ENCODE data around the gene BANP. TPM values are rescaled to one million over a fixed set of nuclear protein-coding genes. Genes with fewer than 3 reads are reported as not detected.

BANP gene
- total RNA-seq, 1 donor from 2014 or later: 44.9 TPM

DNA sequence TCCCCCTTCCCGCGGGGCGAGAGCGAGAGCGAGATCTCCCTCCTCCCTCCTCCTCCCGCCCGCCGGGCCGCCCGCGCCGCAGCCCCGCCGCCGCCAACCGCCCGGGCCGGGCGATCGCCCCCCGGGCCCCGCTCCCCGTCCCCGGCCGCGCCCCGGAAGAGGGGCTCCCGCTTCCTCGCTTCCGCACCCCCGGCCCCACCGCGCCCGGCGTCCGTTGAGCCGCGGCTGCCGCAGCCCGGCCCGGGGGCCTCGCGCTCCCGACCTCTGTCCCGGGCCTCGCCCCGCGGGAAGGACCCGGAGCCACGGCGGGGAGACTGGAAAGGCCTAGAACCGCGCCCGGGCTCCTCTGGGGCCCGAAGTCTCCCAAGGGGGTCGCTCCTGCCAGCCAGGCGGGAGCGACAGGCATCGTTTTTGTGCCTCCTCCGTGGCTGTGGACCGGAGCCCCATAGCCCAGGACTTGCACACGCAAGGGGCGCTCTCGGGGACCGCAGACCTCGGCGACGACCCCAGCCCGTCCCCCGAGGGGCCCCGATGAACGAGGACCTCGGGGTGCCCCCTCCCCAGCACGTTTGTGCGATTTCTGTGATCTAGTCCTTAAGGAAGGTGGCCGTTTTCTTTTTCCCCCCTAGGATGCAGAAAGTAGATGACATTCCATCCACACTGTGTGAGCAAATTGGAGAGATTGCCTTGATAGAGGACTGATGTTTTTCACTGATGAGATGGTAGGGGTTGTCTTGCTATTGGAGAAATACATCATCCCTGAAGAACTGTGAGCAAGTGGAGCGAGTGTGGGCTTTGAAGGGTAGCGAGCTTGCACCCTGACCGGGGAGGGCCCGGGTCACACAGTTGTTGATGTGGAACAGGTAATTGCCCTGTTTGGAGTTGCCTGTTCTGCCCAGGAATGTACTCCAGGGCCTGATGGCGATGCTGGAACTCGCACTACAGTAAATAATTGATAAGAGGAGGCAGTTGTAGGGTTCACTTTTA is 611 bp downstream of the BANP start:
- no peaks in the 10 kb centered on the region for H3K27me3 Mint-ChIP-seq
- DNase-seq: peak; percentile 74
- H3K9me3 Mint-ChIP-seq: no peaks in the 10 kb centered on the region
- H3K4me3 Mint-ChIP-seq: peak overlapping the region; percentile 95
- peak overlapping the region; percentile 91 for H3K27ac Mint-ChIP-seq
- intact Hi-C loops (cut with micrococcal nuclease): loop anchor here (1.0 to 10.0 kb wide), 6 partner anchors 11 to 583 kb away; partner anchors contain the start of genes MAP1LC3B and SLC7A5
- peaks cover 24% of the 10 kb centered on the region for H3K36me3 Mint-ChIP-seq (ENCODE audit: low read depth)
- H3K4me1 Mint-ChIP-seq: peaks cover 67% of the 10 kb centered on the region

DNA sequence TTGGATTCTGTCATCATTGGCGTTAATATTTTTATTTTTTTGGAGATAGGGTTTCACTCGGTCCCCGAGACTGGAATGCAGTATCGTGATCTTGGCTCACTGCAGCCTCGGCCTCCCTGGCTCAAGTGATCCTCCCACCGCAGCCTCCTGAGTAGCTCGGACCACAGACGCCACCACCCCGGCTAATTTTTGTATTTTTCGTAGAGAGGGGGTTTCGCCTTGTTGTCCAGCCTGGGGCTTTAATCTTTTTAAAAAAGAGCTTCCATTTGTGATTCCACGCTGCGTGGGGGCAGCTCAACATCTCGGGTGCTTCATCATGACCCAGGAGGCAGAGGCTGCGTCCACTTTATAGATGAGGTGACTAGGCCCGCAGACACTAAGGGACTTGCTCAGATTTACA is 1.5 kb downstream of the BANP start:
- H3K4me3 Mint-ChIP-seq: peak overlapping the region; percentile 95
- no peaks in the 10 kb centered on the region for H3K27me3 Mint-ChIP-seq
- intact Hi-C loops (cut with micrococcal nuclease): loop anchor here (5.0 to 10.0 kb wide), 2 partner anchors 55 to 582 kb away; no protein-coding TSS in a partner anchor
- peaks cover 68% of the 10 kb centered on the region for H3K4me1 Mint-ChIP-seq
- DNase-seq: no peak
- H3K27ac Mint-ChIP-seq: peak overlapping the region; percentile 91
- H3K9me3 Mint-ChIP-seq: no peaks in the 10 kb centered on the region
- H3K36me3 Mint-ChIP-seq (ENCODE audit: low read depth): peaks cover 28% of the 10 kb centered on the region

DNA sequence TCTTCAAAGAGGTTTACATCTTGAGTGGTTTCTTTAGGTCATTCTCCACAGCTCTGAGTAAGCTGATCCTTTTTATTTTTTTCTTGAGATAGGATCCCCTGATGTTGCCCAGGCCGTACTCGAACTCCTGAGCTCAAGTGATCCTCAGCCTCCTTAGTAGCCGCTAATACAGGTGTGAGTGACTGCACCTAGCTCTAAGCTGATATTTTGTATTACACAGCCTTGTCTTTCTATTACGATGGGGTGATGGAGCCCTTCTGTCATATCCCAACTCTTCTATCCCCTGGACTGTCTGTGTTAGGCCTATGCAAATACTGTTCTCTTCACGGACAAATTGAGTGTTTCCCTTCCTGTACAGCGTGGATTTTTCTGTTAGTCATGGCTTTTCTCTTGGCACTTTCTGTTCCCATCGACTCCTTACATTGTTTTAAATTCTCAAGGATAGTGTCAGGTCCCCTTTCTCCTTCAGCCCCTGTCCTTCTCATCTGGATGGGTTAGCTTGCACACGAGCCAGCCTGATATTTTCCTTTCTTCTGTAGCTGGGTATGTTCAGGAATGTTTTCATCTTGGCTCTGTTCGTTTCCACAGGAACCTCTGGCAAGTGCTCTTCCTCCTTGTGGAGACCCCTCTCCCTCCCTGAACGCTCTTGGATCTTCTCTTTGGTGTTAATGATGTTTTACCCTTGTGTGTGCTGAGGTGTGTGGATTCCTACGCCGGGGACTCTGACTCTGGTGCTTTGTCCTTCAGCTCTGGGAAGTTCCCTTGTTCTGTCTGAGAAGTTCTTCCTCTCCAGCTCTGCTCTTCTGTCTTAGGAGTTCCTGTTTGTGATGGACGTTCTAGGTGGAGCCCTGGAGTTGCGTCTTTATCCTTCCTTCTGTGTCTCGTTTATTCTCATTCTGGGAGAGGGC is 2.3 kb downstream of the BANP start:
- H3K9me3 Mint-ChIP-seq: no peaks in the 10 kb centered on the region
- H3K36me3 Mint-ChIP-seq (ENCODE audit: low read depth): peaks cover 30% of the 10 kb centered on the region
- DNase-seq: no peak
- intact Hi-C loops (cut with micrococcal nuclease): loop anchor here (5.0 to 10.0 kb wide), 2 partner anchors 56 to 581 kb away; no protein-coding TSS in a partner anchor
- H3K4me1 Mint-ChIP-seq: peaks cover 65% of the 10 kb centered on the region
- no peaks in the 10 kb centered on the region for H3K27me3 Mint-ChIP-seq
- H3K4me3 Mint-ChIP-seq: peak overlapping the region; percentile 68
- peak overlapping the region; percentile 73 for H3K27ac Mint-ChIP-seq

DNA sequence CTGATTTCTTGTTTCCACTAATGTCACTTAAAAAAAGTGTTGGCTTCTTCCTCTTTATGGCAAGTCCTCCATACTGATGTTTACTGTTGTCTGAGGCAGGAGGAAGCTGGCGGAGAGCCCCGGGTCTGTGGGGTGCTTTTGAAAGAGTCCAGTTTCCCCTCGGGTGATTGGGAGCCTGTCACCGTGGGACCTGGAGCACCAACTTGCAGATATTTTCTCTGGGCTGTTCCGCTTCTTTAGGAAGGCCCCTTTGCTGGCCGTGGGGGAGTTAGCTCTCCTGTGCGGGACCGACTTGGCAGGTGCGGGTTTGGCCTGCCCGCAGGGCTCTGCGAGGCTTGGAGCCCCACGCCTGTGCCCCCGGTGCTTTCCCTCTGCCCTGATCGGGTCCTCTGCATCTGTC is 3.1 kb downstream of the BANP start:
- intact Hi-C loops (cut with micrococcal nuclease): loop anchor here (5.0 to 10.0 kb wide), 2 partner anchors 57 to 580 kb away; no protein-coding TSS in a partner anchor
- Mint-ChIP-seq H3K27me3 (no peaks in the 10 kb centered on the region), H3K27ac (peak overlapping the region; percentile 73), H3K36me3 (ENCODE audit: low read depth) (peaks cover 33% of the 10 kb centered on the region), H3K4me1 (peaks cover 64% of the 10 kb centered on the region), H3K9me3 (no peaks in the 10 kb centered on the region), H3K4me3 (peak overlapping the region; percentile 68)
- DNase-seq: no peak

DNA sequence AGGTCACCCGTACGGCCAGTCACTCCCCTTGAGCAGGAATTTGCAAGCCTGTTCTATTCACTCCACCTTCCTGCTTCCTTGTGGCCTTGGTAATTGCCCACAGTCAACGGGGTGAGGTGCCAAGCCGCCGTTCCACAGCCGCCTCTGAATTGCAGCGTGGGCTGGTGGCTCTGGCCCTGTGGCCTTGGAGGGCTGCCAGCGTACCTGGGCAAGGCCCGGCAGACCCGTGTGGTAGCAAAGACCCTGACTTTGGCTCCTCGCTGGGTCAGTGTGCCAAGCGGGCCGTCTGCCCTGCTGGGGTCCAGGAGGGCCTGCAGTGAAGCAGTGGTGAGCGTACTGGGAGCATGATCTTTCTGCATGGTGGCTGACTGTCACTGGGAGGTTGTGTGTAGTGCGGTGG is 3.6 kb downstream of the BANP start:
- no peak for DNase-seq
- H3K4me3 Mint-ChIP-seq: no peak overlapping the region
- H3K9me3 Mint-ChIP-seq: no peaks in the 10 kb centered on the region
- peak overlapping the region; percentile 73 for H3K27ac Mint-ChIP-seq
- H3K4me1 Mint-ChIP-seq: peaks cover 68% of the 10 kb centered on the region
- peaks cover 35% of the 10 kb centered on the region for H3K36me3 Mint-ChIP-seq (ENCODE audit: low read depth)
- intact Hi-C loops (cut with micrococcal nuclease): loop anchor here (5.0 to 10.0 kb wide), 4 partner anchors 58 to 607 kb away; no protein-coding TSS in a partner anchor
- H3K27me3 Mint-ChIP-seq: no peaks in the 10 kb centered on the region

DNA sequence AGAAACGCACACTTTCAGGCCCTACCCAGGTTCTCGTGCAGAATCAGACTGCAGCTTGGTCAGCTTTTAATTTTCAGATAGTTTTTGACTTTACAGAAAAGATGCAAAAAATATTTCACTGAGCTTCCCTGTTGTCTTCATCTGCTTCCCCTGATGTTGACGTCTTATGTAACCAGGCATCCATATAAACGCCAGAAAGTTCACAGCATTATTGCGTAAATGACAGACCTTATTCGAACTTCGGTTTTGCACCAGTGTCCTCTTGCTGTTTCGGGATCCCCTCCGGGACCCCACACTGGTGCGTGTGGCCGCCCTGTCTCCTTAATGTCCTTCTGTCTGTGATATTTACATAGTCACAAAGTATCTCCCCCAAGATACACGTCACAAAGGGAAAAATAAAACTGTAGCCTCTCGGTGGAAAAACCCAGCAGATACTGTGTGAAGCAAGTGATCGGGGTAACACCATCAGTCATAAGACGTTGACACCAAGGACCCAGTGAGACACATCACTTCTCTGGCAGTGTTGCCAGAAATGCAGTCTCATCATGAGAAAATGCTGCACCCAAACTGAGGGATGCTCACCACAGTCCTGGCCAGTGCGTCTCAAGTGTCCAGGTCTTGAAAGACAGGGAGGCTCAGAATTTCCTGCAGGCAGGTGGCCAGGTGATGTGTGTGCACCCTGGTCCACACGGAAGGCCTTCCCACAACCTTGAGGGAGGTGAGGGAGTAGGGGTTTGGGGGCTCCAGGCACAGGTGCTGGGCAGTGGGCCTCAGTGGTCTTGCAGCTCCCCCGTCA is 4.3 kb downstream of the BANP start:
- intact Hi-C loops (cut with micrococcal nuclease): loop anchor here (2.0 to 10.0 kb wide), 4 partner anchors 23 to 607 kb away; no protein-coding TSS in a partner anchor
- peak overlapping the region; percentile 93 for H3K4me3 Mint-ChIP-seq
- peak; percentile 68 for DNase-seq
- peak overlapping the region; percentile 99 for H3K27ac Mint-ChIP-seq
- no peaks in the 10 kb centered on the region for H3K27me3 Mint-ChIP-seq
- H3K36me3 Mint-ChIP-seq (ENCODE audit: low read depth): peaks cover 35% of the 10 kb centered on the region
- H3K9me3 Mint-ChIP-seq: no peaks in the 10 kb centered on the region
- peaks cover 72% of the 10 kb centered on the region for H3K4me1 Mint-ChIP-seq

DNA sequence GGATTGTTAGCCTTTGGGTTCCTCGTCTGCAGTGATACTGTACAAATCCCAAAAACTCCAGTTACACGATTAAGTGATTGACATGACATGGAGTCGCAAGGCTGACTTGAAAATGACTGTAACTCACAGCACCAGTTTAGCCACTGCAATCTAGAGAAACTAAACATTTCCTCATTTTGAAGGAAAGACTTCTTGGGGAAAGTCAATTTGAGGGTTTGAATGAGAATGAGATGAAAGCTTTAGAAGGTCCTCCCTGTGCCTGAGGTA is 4.8 kb downstream of the BANP start:
- Mint-ChIP-seq H3K27me3 (no peaks in the 10 kb centered on the region), H3K4me1 (peaks cover 71% of the 10 kb centered on the region), H3K27ac (peak overlapping the region; percentile 99), H3K9me3 (no peaks in the 10 kb centered on the region), H3K4me3 (peak overlapping the region; percentile 93), H3K36me3 (ENCODE audit: low read depth) (peaks cover 35% of the 10 kb centered on the region)
- DNase-seq: no peak
- intact Hi-C loops (cut with micrococcal nuclease): loop anchor here (2.0 to 10.0 kb wide), 4 partner anchors 23 to 606 kb away; no protein-coding TSS in a partner anchor

DNA sequence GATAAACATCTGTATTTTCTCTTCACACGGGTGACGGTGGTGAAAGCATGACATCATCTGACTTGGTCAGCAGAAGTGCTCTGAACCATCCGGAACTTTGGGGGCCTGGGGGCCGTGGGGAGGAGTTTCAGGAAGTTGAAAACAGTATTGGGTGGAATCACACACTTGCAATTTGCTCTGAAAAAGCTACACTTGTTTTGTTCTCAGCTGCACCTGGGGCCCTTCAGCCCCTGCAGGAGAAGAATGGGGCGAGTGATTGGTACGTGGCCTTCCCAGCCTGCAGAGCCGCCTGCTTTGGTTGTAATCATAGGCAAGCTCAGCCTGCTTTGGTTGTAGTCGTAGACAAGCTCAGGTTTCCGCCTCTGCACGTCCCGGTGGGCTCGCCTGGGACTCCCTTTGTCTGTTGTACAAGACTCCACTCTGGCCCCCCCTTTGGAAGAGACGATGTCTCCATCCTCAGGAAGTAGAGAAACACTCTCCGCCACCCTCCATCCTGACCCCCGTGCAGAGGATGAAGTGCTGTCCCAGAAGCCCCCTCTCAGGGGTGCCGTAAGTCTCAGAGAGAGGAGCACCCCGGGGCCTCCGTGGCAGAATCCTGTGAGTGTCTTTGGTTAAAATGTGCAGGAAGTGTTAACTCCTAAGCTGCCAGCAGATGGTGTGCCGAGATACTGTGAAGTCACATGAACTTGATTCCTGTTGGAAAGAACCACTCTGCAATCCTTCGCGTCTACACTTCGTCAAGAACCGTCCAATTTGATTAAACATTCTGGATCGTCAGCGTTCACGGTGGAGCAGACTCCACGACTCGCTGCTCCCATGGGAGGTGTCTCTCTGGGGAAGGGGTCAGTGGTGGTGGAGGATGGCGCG is 5.4 kb downstream of the BANP start:
- Mint-ChIP-seq H3K27ac (peak overlapping the region; percentile 99), H3K27me3 (no peaks in the 10 kb centered on the region), H3K9me3 (no peaks in the 10 kb centered on the region), H3K36me3 (ENCODE audit: low read depth) (peaks cover 36% of the 10 kb centered on the region), H3K4me1 (peaks cover 72% of the 10 kb centered on the region), H3K4me3 (peak overlapping the region; percentile 93)
- intact Hi-C loops (cut with micrococcal nuclease): loop anchor here (2.0 to 10.0 kb wide), 4 partner anchors 22 to 606 kb away; no protein-coding TSS in a partner anchor
- peak; percentile 93 for DNase-seq

DNA sequence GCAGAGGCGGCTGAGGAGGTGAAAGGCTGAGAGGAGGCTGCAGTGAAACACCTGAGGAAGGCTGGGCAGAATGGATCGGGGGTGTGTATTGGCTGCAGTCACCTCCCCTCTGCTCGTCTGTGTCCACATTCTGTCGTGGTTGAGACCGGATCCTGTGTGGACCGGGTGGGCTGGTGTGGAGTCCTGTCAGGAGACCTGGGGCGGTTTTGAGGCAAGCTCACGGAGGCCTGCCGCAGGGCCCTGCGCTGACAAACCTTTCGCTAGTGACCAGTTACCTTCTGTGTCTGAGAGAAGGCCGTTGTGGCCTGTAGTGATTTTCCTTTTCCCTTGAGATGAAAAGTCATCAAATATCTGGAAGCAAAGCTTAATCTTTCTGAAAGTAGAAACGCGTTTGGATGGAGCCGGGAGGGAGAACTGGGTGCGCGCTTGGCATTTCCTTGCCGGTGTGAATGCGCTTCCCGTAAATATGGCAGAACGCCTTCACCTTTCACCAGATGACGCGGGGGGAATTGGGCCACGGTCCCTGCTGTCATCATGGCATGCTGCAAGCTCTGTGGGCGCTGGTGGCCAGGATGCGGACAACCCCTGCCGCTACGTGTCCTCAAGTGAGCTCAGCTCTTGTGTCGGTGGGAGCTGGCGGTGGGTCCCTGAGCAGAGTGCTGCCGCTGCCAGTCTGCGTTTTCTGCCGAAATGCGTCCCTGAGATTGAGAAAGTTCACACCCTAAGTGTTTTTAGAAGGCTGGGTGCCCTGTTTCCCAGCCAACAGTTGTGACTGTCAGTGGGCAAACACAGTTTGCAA is 6.3 kb downstream of the BANP start:
- H3K4me1 Mint-ChIP-seq: peaks cover 68% of the 10 kb centered on the region
- H3K4me3 Mint-ChIP-seq: peak overlapping the region; percentile 93
- peak overlapping the region; percentile 99 for H3K27ac Mint-ChIP-seq
- H3K36me3 Mint-ChIP-seq (ENCODE audit: low read depth): peaks cover 31% of the 10 kb centered on the region
- intact Hi-C loops (cut with micrococcal nuclease): loop anchor here (2.0 to 10.0 kb wide), 4 partner anchors 21 to 605 kb away; no protein-coding TSS in a partner anchor
- no peaks in the 10 kb centered on the region for H3K27me3 Mint-ChIP-seq
- no peaks in the 10 kb centered on the region for H3K9me3 Mint-ChIP-seq
- DNase-seq: peak; percentile 58

DNA sequence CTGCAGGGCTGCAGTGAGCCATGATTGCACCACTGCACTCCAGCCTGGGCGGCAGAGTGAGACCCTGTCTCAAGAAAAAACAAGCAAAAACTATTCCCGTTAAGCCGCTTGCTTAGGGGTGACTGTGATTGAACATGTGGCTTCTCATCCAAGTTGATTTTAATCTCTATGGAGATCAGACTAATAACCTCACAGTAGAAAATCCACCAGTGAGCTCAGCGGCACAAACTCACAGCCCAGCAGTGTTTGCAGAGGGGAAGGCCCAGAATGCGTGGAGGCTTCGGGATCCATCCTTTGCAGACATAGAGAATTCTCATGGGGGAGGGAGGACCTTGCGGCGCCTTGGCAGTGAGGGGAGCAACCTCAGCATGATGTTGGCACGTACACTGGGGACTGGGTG is 7.4 kb downstream of the BANP start:
- DNase-seq: no peak
- H3K36me3 Mint-ChIP-seq (ENCODE audit: low read depth): peaks cover 30% of the 10 kb centered on the region
- peaks cover 70% of the 10 kb centered on the region for H3K4me1 Mint-ChIP-seq
- no peak overlapping the region for H3K4me3 Mint-ChIP-seq
- peak overlapping the region; percentile 36 for H3K27ac Mint-ChIP-seq
- no peaks in the 10 kb centered on the region for H3K9me3 Mint-ChIP-seq
- H3K27me3 Mint-ChIP-seq: no peaks in the 10 kb centered on the region
- intact Hi-C loops (cut with micrococcal nuclease): loop anchor here (5.0 to 10.0 kb wide), 3 partner anchors 479 to 604 kb away; no protein-coding TSS in a partner anchor

DNA sequence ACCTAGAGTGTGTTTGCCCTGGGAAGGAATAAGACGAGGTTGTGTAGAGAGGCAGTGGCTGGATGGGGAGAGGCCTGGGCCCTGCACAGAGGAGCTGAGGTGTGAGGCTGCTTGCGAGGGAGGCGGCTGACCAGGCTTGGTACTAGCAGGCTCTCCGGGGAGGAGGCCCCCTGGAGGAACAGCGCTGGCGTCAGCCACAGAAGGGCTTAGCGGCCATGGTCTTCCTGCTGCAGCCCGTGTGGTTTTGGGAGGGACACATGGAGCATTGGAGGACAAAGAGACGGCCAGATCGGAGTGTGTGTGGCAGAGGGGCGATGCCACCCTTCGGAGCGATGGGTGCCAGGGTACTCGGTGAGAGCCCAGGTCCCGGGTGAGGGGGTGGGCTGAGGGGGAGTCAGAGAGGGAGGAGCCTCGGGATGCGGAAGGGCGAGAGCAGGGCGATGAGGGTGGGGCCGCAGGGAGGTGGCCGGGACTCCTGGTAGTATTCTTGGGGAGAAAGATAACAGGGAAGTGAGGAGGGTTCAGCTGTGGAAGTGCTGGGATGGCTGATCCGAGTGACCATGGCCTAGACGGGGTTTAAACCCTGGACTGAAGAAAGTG is 8.3 kb downstream of the BANP start:
- Mint-ChIP-seq H3K27ac (peak overlapping the region; percentile 82), H3K36me3 (ENCODE audit: low read depth) (peaks cover 24% of the 10 kb centered on the region), H3K9me3 (no peaks in the 10 kb centered on the region), H3K4me3 (peak overlapping the region; percentile 68), H3K27me3 (no peaks in the 10 kb centered on the region), H3K4me1 (peaks cover 70% of the 10 kb centered on the region)
- intact Hi-C loops (cut with micrococcal nuclease): loop anchor here (5.0 to 10.0 kb wide), 3 partner anchors 478 to 603 kb away; no protein-coding TSS in a partner anchor
- no peak for DNase-seq
